Measurements from ENCODE around the gene JAM3. TPM values are rescaled to one million over a fixed set of nuclear protein-coding genes. Genes with fewer than 3 reads are reported as not detected.

Gene JAM3
- total and polyA plus RNA-seq, 2 donors (not counting 1 experiment from before 2014, with no cell fraction given), result 13.5 to 29.6 TPM

- Mint-ChIP-seq H3K4me3 (no peak overlapping the region), H3K4me1 (no peaks in the 10 kb centered on the region), H3K27ac (no peak overlapping the region), H3K27me3 (no peaks in the 10 kb centered on the region), H3K9me3 (ENCODE audit: insufficient read depth) (no peaks in the 10 kb centered on the region)
- intact Hi-C loops (cut with micrococcal nuclease), result no loop called here
- no peak overlapping the region for H3K4me3 ChIP-seq (ENCODE audit: control extremely low read depth in 1 of 5, extremely low read depth in 1 of 5, insufficient read depth in 1 of 5, low read depth in 2 of 5, low read length in 4 of 5)
- ATAC-seq (ENCODE audit: low read depth), result no peak
- H2AFZ ChIP-seq (ENCODE audit: insufficient read depth, low read depth, low read length, poor library complexity, severe bottlenecking), result no peak overlapping the region
- 100% methylated on average over 1 of the region's 4 CpGs for WGBS (ENCODE audit: insufficient coverage)
- no peaks in the 10 kb centered on the region for H4K20me1 ChIP-seq (ENCODE audit: control insufficient read depth, insufficient read depth, low read length, poor library complexity, severe bottlenecking)
- CTCF ChIA-PET, result interaction anchor here (1.5 kb wide), 1 partner anchor 10 kb away, joined by 4 read pairs; no protein-coding TSS in a partner anchor
- DNase-seq, result no peak
- no peaks in the 10 kb centered on the region for H3K27me3 ChIP-seq (replicated peaks in 1 of 4; ENCODE audit: control extremely low read depth in 1 of 4, control insufficient read depth in 3 of 4, insufficient read depth in 4 of 4, low read length in 3 of 4)
- H3K36me3 ChIP-seq (replicated peaks in 1 of 2; ENCODE audit: control extremely low read depth in 1 of 2, control insufficient read depth in 1 of 2, extremely low read depth in 1 of 2, insufficient read depth in 2 of 2, low read length in 1 of 2), result peaks cover 4 to 31% of the 10 kb centered on the region in 2 experiments
- no peaks in the 10 kb centered on the region for H3K9me3 ChIP-seq (ENCODE audit: control extremely low read depth in 1 of 3, control insufficient read depth in 2 of 3, insufficient read depth in 1 of 3, low read length in 2 of 3)
- H3K4me1 ChIP-seq (ENCODE audit: control insufficient read depth in 2 of 2, insufficient read depth in 2 of 2, low read length in 2 of 2), result no peaks in the 10 kb centered on the region
- POLR2A ChIA-PET, result no interaction called here
- H3K27ac ChIP-seq (ENCODE audit: low read length in 2 of 2), result no peak overlapping the region
- H3K4me2 ChIP-seq (replicated peaks; ENCODE audit: low read depth, low read length, poor library complexity, severe bottlenecking), result no peak overlapping the region
- H3K79me2 ChIP-seq (ENCODE audit: control insufficient read depth, insufficient read depth, low read length), result no peaks in the 10 kb centered on the region
- H3K9ac ChIP-seq (ENCODE audit: low read length), result no peak overlapping the region
- TF ChIP-seq CTCF (IDR thresholded peaks at IDR 0.05) (no peak), EZH2 (IDR thresholded peaks at IDR 0.05; ENCODE audit: borderline replicate concordance, insufficient read depth, low read depth, low read length, poor library complexity, severe bottlenecking) (no peak)
Observed at GRCh38 chr11:134196756-134197155, 127.9 kb downstream of the JAM3 start.

- TF ChIP-seq CTCF (IDR thresholded peaks at IDR 0.05), result no peak
- TF ChIP-seq EZH2 (IDR thresholded peaks at IDR 0.05; ENCODE audit: borderline replicate concordance, insufficient read depth, low read depth, low read length, poor library complexity, severe bottlenecking), result no peak
- Mint-ChIP-seq H3K4me1 (no peaks in the 10 kb centered on the region), H3K9me3 (ENCODE audit: insufficient read depth) (no peaks in the 10 kb centered on the region), H3K4me3 (no peak overlapping the region), H3K27ac (no peak overlapping the region), H3K27me3 (no peaks in the 10 kb centered on the region)
- H2AFZ ChIP-seq (ENCODE audit: insufficient read depth, low read depth, low read length, poor library complexity, severe bottlenecking), result no peak overlapping the region
- H3K9me3 ChIP-seq (ENCODE audit: control extremely low read depth in 1 of 3, control insufficient read depth in 2 of 3, insufficient read depth in 1 of 3, low read length in 2 of 3), result no peaks in the 10 kb centered on the region
- no peak overlapping the region for H3K4me2 ChIP-seq (replicated peaks; ENCODE audit: low read depth, low read length, poor library complexity, severe bottlenecking)
- H3K4me3 ChIP-seq (ENCODE audit: control extremely low read depth in 1 of 5, extremely low read depth in 1 of 5, insufficient read depth in 1 of 5, low read depth in 2 of 5, low read length in 4 of 5), result no peak overlapping the region
- ATAC-seq (ENCODE audit: low read depth) (no peak), DNase-seq (no peak)
- H3K27me3 ChIP-seq (replicated peaks in 1 of 4; ENCODE audit: control extremely low read depth in 1 of 4, control insufficient read depth in 3 of 4, insufficient read depth in 4 of 4, low read length in 3 of 4), result no peaks in the 10 kb centered on the region
- peaks cover 6 to 28% of the 10 kb centered on the region in 2 experiments for H3K36me3 ChIP-seq (replicated peaks in 1 of 2; ENCODE audit: control extremely low read depth in 1 of 2, control insufficient read depth in 1 of 2, extremely low read depth in 1 of 2, insufficient read depth in 2 of 2, low read length in 1 of 2)
- whole genome bisulfite sequencing (ENCODE audit: insufficient coverage), result 100% methylated on average over 2 of the region's 9 CpGs
- no peak overlapping the region for H3K9ac ChIP-seq (ENCODE audit: low read length)
- ChIA-PET CTCF (interaction anchor here (0.7 to 1.0 kb wide), 2 partner anchors 21 to 45 kb away, joined by 3 to 4 read pairs; no protein-coding TSS in a partner anchor), POLR2A (no interaction called here)
- no peaks in the 10 kb centered on the region for H3K79me2 ChIP-seq (ENCODE audit: control insufficient read depth, insufficient read depth, low read length)
- H4K20me1 ChIP-seq (ENCODE audit: control insufficient read depth, insufficient read depth, low read length, poor library complexity, severe bottlenecking), result no peaks in the 10 kb centered on the region
- no peak overlapping the region for H3K27ac ChIP-seq (ENCODE audit: low read length in 2 of 2)
- intact Hi-C loops (cut with micrococcal nuclease), result no loop called here
- no peaks in the 10 kb centered on the region for H3K4me1 ChIP-seq (ENCODE audit: control insufficient read depth in 2 of 2, insufficient read depth in 2 of 2, low read length in 2 of 2)
Observed at GRCh38 chr11:134199531-134199930, 130.7 kb downstream of the JAM3 start.

All from B cell (primary cell).